Stimulated activated CD4-positive, alpha-beta T cell treated with anti-CD3 and anti-CD28 coated beads, Interleukin-15, amount 100 ng/mL, for 48 hours (primary cell): Measurements from ENCODE around the gene PRPF6.

Source experiments
- DNase-seq, 2 donors: peaks; one replicate each; pipeline ENCODE4 v3.0.0-alpha.2; 2020; ENCODE audit warnings: low read depth in 2 of 2

Gene PRPF6

DNA sequence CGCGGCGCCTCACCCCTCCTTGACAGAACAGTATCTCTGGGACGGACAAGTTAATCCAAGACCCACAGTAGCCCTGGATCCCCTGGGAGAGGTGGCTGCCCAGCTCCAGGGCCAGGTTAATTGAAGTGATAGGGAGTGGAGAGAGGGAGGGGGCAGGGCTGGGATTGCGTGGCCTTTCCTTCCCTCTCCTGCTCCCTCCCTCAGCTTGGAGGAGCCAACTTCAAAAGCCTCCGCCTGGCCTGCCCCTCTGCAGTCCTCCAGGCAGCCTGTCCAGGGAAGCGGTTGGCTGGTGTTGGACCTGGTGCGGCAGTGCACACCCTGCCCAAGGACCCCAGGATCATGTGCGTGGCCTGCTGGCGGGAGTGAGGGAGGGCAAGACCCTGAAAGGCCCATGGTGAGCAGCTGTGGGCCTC is 55.0 kb downstream of the PRPF6 start, which contains the start of gene C20orf204:
Gene C20orf204 (plus strand): TSS at position 250 of the 413 bp plus-strand sequence. CDS start 142 bp downstream, at position 392.
- DNase-seq: no peak

DNA sequence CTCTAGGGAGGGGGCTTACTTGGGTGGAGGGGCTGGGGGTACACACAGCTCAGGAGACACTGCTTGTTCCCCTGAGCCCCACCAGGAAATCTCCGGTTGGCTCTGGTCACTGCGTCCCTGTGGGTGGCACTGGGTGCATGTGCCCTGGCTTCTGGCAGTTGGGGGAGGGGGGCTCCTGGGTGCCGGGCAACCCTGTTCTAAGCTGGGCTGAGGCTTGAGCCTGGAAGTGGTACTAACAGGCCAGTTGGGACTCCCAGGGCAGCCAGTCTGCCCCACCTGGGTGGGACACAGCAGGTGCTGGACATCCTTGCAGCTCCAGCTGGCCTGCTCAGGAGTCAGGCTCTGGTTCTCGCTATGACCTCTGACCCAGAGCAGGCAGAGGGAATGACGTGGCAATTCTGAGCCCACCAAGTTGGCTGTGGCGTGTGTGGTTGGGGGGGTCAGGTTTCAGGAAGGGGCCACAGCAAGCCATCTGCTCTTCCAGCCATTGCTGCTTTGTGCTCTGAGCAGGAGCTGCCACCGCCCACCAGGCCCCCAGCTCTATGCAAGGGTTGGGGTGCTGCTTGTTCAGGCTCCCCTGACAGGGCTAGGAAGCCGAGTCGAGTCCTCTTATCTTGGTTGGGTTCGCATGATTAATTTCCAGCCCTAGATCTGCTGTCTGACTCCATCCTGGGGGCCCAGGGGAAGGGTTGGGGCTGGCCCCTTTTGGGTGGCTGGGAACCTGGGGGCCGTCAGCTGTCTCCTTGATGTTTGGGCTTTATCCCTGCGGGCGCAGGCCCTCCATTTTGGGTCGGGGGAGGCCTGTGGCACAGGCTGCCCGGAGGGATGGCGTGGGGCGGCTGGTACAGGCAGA is 55.6 kb downstream of the PRPF6 start:
- DNase-seq: no peak

DNA sequence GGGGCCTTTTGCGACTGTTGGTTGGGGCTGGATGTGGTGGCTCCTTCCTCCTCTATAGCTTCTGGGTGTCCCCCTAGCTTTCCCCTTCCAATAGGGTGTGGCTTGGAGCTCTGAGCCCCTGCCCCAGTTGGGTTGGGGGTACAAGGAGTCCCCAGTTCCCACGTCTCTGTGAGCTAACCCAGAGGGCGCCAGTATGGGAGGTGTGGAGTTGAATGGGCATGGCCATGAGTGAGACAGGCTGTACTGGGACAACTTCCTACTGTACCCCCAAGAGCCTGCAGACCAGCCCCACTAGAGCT is 56.2 kb downstream of the PRPF6 start:
- DNase-seq: no peak

DNA sequence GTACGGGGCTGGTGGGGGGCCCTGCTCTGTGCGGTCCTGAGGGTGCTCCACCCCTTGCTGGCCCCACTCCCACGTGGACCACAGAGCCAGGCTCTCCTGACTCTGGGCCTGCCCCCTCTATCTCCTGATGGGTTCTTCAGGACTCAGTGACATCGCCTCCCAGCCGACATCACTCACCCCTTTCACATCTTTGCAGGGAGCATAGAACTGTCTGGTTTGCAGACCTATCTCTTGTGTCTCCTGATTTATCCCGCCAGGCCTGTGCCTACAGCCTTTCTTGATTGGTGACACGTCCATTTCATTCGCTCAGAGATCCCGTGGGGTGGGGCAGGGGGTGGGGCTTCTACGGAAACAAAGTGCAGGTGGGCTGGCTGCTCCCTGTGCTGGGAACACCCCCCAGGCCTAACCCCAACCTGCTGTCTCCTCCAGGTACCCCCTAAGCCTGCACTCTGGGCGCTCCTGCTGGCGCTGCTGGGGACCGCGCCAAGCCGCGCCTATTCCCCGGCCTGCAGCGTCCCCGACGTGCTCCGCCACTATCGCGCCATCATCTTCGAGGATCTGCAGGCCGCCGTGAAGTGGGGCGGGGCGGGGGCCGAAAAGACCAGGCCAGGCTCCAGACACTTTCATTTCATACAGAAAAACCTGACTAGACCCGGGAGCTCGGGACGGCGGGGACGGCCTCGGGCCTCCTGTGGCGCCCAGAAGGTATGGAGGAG is 56.7 kb downstream of the PRPF6 start:
- DNase-seq: no peak

DNA sequence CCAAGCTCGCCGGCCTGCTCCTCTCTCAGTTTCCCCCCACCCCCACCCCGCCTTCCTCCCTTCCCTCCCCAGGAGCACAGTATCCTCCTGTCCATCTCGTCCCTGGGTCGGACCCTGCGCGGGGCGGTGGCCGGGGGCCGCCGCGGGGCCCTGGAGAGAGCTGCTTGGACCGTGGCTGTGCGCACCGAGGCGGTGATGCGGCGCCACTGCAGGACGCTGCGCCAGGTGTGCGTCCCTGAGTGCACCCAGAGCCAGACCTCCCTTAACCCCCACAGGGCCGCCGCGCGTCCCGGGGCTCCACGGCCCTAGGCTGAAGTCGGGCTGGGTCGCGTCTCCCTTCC is 57.3 kb downstream of the PRPF6 start:
- DNase-seq: no peak

DNA sequence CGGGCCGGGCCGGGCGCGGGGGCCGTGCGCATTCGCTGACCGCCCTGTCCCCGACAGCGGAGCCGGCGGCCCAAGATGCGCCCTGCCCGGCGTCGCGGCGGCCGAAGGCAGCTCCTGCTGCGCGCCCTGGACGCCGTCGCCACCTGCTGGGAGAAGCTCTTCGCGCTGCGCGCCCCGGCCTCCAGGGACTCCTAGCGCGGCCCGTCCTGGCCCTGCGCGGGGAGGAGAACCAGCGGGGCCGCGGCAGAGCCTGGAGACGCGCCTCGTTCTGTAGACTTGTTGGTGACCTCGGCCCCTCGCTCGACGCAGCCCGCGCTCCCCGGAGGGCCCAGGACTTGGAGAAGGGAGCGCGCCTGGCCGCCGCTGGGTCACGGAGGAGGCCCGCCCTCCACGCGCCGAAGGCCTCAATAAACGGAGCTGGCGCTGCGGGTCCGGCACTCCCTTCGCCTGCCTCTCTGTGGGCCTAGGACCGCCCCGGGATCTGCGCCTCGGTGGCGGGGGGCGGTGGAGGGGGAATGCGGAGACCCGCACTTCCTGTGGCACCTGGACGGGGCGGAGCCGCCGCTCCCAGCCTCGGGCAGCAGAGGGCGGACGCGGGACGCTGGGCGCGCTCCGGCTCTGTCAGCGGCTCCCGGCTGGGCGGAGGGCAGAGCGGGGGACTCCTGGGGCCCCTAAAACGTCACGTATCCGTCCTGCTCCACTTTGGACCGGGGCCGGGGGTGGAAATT is 57.8 kb downstream of the PRPF6 start:
- DNase-seq: peak; percentile 54 to 71

DNA sequence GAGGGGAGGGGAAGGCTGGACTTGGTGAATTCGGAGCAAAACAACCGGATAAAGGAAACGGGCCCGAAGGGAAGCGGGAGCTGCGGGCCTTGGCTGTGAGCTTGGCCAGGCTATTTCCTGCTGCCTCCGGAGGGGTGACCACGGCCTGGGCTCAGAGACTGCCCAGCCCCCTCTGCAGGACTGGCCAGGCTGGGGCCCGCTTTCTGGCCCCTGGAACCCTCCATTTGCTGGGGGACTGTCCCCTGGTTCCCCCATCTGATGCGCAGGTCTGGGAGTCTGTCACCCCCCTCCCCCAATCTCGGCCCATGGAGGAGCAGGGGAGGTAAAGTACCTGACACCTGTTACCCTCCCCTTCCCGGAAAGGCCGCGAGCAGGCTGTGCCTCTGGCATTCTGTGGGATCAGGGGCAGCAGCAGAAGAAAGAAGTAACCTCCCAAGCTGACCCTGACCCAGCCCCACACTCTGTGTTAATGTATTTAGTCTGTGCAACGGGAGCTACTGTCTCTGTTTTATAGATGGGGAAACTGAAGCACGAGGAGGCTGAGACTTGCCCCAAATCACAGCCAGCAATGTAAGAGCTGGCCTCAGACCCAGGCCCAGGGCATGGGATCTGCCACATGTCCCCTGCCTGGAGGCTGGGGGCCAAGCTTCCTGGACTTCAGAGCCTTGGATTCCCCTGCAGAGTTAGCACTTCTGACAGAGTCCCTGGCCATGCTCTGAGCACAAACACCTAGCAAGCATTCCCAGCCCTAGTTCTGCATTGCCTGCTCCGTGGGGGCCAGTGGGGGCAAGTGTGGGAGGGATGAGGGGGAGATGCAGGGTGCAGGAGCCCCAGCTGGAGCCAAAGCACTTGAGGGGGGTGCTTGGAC is 58.6 kb downstream of the PRPF6 start:
- DNase-seq: no peak

DNA sequence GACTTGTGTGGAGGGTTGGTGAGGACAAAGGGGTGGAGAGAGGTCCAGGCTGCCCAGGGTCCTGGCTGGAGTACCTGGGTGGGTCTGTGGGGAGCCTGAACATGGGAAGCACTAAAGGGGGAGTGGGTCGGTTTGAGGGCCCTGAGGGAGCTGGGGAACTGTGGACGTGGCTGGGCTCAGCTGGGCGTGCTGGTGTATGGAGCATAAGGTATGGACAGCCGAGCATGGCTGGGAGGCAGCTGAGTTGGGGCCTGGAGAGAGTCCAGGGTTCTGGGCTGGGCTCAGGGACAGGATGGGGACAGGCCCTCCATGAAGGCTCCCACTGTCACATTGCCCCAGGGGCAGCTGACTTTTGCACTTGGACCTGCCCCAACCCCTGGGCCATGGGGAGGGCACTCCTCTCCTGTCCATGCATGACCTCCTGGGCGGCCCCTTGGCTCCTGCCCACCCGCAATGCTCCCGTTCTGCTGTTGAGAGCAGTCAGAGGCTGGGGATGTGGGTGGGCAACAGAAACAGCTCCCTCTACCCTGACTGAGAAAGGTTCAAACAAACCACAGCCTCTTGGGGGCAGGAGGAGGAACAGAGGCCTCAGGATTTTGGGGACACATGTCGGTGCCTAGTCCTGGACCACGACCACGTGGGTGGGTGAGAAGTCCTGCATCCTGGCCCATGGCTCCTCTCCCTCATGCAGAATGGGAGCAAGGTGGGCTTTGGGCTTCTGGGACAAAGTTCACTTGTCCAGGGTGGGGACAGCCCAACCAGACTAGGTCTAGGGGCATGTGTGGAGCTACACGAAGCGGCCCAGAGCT is 59.5 kb downstream of the PRPF6 start:
- no peak for DNase-seq

DNA sequence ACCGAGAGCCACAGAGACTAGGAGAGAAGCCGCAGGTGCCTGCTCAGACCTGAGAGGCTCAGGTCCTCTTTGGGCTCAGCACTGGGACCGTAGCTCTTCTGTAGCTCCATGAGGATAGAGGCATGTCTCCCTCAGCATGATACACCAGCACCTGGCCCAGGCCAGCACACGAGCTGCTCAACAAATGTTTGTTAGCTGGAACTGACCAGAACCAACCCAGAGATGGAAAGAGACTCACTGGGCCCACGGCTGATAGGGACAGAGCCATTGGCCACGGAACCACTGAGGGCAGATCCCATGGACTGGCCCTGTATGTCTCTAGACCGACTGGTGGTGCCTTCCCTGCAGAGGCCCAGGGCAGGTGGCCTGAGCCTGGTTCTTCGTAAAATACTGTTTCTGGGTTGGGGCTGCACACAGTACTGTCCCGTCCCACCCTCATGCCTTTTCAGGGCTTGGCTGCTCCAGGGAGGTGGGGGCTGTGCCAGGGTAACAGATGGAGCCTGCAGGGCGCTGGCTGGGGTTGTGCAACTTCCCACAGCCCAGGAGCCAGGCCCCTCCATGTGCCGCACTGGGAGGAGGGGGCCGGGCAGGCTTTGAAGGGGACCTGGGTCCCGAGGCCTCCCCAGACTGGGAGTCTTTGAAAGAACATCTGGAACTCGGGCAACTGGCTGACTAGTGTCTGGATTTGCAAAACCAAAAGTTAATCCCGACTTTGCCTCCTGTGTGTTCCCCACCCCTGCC is 60.3 kb downstream of the PRPF6 start:
- no peak for DNase-seq

DNA sequence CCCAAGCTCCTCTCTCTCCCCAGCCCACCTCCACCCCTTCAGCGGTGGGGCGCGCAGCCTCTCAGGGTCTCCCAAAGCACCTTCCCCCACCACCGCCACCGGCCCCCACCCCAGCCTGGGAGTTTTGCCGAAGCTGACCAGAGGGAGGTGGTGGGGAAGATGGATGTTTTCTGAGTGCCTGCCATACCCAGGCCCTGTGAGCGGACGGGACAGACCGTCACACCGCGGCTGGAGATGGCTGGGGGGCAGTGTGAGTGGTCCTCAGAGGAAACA is 60.8 kb downstream of the PRPF6 start:
- DNase-seq: no peak

DNA sequence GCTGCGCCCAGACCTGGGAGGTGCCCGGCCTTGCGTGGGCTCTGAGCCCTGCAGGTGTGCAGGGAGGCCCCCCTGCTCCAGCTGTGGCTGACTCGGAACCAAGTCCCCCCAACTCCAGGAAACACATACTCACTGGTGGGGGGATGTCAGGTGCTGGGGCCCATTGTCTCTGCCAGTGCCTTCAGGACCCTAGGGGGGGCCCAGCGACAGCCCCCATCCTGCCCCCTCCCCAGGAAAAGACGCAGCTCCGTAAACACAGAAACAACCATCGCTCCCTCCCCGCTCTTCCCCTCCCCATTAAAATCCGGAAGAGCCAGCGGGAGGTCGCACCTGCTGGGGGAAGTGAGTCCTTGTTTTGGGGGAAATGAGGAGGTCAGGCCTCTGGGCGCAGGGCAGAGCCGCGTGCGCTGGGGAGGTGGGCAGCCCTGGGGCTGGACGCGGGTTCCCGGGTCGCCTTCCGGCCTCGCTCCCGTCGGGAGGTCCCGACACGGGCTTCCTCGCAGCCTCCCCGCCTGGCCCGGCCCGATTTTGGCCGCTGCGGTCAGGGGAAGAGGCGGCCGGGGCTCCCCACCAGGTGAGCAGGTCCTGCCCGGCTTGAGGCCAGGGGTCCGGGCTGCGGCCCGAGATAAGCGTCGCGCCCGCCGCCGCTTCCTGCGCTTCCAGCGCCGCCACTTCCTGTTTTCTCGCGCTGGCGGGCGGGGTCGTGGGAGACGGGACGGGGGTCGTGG is 61.3 kb downstream of the PRPF6 start:
- no peak for DNase-seq

DNA sequence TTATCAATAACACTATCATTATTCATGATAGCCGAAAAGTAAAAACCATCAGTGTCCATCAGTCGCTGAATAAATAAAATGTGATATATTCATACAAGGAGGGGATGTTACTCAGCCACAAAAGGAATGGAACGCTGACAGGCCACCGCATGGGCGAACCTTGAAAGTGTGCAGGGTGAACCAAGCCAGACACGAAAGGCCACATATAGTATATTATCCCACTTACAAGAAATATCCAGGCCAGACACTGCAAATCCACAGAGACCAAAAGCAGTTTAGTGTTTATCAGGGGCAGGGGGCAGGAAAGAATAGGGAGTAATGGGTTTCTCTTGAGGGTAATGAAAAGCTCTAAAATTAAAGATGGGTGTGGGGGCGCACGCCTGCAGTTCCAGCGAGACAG is 62.8 kb downstream of the PRPF6 start:
- DNase-seq: no peak

DNA sequence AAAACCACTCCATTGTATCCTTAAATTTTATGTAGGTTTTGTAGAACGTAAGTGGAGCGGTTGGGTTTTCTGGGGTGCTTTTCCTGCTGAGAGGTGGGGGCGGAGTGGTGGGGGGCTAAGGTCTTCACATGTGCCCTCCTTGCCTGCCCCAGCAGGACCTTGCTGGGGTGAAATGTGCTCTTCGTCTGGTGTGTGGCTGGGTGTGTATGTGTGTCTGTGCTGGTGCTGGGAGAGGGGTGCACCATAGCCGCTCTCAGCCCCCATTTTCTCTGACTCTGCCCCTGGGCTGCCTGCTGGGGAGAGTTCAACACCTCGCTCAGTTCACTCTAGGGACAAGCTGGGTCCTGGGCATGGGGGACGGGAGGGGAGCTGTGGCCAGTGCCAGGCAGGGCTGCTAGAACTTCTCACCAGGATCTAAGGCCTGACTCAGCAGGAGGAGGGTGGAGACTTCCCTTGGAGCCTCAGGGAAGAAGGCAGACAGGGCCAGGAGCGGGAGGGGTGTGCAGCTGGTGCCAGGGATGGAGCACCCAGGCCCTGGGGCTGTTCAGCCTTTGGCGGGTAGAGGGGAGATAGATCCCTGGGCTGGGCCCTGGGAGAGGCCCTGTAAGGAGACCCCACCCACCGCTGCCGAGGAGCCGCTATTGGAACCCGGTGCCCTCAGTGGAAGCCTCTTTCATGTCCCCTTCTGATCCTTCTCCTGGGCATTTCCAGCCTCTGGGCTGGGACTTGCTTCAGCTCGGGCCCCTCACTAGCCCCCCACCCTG is 63.7 kb downstream of the PRPF6 start:
- no peak for DNase-seq

DNA sequence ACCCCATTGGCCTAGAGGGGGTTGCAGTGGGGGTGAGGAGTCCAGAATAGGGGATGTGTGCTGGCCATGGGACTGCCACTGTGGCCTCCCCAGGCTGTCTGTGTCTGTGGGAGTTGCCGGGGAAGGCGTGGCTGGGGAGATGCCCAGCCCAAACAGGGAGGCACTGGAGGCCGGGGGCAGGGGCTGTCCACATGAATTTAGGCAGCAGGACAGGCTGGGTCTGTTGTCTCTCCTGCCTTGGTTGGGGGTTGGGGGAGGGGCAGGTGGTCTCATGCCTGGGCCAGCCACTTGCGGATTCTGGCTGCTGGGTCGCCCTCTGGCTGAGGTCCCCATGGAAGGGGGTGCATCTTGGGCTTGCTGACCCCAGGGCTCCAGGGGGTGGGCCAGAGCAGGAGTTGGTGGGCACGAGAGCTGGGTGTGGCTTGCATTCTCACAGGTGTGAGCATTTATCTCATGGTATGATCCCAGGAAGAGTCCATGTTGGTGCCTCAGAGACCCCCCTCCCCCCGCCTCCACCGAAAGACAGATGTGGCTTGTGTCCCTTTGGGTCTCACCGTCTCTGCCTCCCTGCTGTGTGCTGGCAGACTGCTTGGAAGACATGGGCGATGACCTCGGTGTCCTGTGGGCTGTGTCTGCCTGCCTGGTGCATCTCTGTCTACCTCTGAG is 64.5 kb downstream of the PRPF6 start:
- no peak for DNase-seq

DNA sequence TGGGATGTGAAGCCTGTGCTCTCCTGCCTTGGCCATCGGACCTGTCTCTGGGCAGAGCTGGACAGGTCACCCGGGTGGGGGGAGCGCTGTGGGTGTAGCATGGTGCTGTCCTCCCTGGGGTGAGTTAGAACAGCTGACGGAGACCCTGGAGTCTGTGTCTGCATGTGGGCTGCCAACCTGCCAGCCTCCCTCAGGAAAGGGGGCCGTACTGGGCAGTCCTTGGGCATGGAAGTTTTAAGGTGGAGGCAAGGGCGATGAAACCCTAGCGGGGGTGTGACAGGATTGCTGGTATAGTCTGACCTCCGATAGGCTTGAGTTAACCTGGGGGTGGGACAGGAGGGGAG is 66.1 kb downstream of the PRPF6 start:
- no peak for DNase-seq

DNA sequence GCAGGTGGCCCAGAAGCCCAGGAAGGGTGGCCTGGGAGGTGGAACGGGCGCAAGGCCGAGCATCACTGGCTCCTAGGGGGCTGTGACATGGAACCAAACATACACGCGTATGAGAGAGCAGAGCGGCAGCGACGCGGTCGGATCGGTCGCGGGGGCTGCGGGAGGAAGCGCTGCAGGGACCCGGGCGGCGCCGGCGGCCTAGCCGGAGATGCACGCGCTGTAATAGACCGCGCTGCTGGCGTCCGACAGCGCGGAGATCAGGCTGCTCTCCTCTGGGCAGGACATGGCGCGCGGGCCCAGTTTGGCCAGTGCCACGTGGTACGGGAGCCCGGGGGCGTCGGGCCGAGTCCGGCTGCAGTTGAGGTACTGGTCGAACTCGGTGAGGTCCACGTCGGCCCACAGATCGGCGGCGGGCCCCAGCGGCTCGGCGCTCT is 67.1 kb downstream of the PRPF6 start:
- DNase-seq: no peak

DNA sequence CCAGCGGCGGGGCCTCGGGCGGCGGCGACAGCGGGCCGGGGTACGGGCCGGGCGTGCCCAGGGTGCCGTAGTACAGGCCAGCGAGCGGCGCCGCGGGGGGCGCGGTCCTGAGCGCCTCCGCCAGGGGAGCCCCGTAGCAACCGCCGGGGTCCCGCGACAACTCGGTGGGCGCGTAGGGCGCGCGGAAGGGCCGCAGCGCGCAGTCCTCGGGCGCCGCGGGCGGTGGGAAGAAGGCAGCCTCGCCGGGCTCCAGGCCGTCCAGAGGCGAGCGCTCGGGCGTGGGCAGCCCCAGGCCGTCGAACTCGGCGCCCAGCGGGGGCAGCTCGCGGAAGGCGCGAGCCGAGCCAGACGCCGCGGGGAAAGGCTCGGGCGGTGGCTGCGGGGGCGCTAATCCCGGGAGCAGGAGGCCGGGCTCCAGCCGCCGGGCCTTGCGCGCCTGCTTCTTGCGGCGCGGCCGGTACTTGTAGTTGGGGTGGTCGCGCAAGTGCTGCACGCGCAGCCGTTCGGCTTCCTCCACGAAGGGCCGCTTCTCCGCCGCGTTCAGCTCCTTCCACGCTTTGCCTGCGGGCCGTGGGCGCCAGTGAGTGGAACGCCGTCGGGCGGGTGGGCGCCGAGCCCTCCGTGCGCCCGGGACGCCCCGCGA is 67.6 kb downstream of the PRPF6 start:
- DNase-seq: no peak
